ENCODE data around the gene CNOT4.
"Not testable (repeated sequence)": the region's sequence is repeated elsewhere in the genome, so short reads cannot be mapped to it uniquely, and the experiment has no call there.

Gene CNOT4

GRCh38 chr7:135326636-135327280 is 183.1 kb downstream of the CNOT4 start:
- no peak for DNase-seq (ENCODE audit: low read depth in 2 of 2)

GRCh38 chr7:135322571-135323340 is 187.1 kb downstream of the CNOT4 start:
- DNase-seq (ENCODE audit: low read depth in 2 of 2) = no peak

- DNase-seq (ENCODE audit: low read depth in 2 of 2) = no peak
Observed at GRCh38 chr7:135321556-135321955, 188.3 kb downstream of the CNOT4 start.

GRCh38 chr7:135320953-135321352 is 188.9 kb downstream of the CNOT4 start:
- not testable (repeated sequence) for DNase-seq (ENCODE audit: low read depth in 2 of 2)

DNA sequence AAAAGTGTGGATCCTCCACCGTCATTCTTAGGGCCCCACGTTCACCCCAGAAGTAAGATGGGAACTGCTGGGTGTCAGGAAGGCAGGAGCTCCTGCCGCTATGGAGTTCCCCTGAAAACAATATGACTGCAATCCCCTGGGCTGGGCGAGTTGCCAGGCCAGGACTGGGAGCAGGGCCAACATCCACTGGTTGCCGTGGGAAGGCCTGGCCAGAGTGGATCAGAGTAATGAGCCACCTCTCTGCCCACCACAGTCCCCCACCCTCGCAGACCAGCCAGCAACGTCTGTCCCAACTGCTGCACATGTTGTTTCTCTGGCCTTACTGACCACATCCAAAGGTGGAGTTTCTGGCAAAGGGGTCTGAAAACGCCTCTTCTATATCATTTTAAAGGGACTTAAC is 189.6 kb downstream of the CNOT4 start:
- DNase-seq (ENCODE audit: low read depth in 2 of 2) = no peak

GRCh38 chr7:135317676-135318325 is 192.1 kb downstream of the CNOT4 start:
- DNase-seq (ENCODE audit: low read depth in 2 of 2) = no peak

DNA sequence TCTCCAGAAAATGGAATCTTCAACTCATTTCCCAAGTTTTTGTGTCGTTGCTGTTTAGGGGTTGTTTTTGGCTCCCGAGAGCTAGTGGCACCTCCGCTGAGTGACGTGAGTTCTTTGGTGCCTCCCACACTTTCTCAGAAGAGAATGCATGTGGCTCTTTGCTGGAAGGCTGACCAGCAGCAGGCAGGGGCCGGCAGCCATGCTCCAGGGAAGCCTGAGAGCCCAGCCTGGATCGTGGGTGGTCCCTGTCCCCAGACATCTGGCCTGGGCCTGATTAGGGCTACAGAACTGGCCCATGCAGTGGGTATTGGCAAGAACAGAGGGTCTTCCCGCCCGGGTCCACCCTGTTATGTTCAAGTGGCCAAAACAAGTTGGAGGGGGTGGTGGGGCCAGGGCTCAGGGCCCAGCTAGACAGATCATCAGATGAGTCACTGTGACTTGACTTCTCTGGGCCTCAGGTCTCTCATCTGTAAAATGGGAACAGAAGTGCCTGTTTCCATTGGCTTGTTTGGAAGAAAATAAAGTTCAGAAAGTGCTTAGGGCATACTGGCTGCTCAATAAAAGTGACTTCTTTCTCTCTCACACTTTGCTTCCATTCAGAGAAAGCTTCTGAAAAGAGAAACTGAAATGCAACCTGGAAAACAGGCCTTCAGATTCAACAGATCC is 193.1 kb downstream of the CNOT4 start:
- no peak for DNase-seq (ENCODE audit: low read depth in 2 of 2)

DNA sequence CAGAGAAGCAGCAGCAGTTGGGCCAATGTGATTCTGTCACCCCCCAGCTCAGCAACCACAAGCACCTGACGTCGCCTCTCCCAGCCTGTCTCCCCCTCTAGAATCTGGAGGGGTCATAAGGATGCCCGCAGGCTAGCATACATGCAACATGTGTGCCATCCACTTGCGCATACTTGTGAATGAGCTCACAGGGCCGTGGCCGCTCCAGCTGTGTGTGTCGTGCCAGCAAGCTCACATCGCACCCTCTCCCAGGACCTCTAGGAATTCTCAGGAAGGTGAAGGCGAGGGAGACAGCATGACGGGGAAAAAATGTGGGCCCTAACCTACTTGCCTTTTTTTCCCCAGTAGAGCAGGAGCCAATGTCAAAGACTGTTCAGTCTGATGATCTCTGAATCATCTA is 195.9 kb downstream of the CNOT4 start:
- DNase-seq (ENCODE audit: low read depth in 2 of 2) = no peak
